HEK293T (cell line): ENCODE data around the gene PITX3.

Experiments used
- ARNT ChIP-seq: fragments of 450-650 bp; IDR thresholded peaks from 2 replicates; pipeline ENCODE4 v1.6.1; 2017; ENCODE audit warnings: mild to moderate bottlenecking
- BHLHE40 ChIP-seq: fragments of 450-650 bp; IDR thresholded peaks from 2 replicates; pipeline ENCODE4 v1.6.1; 2016; ENCODE audit warnings: mild to moderate bottlenecking, moderate library complexity, borderline replicate concordance
- ELF4 ChIP-seq: fragments of 450-650 bp; IDR thresholded peaks from 2 replicates; pipeline ENCODE4 v1.6.1; 2017; ENCODE audit warnings: antibody characterized with exemption
- FOXA1 ChIP-seq: fragments of 450-650 bp; IDR thresholded peaks from 2 replicates; pipeline ENCODE4 v1.6.1; 2016; ENCODE audit warnings: mild to moderate bottlenecking
- FOXK2 ChIP-seq: fragments of 450-650 bp; IDR thresholded peaks from 2 replicates; pipeline ENCODE4 v1.6.1; 2016; ENCODE audit warnings: mild to moderate bottlenecking
- FOXM1 ChIP-seq: fragments of 450-650 bp; IDR thresholded peaks from 2 replicates; pipeline ENCODE4 v1.6.1; 2017; ENCODE audit warnings: mild to moderate bottlenecking, borderline replicate concordance
- HDGF ChIP-seq: fragments of 450-650 bp; IDR thresholded peaks from 2 replicates; pipeline ENCODE4 v1.6.1; 2017; ENCODE audit warnings: antibody characterized with exemption, borderline replicate concordance
- NFRKB ChIP-seq: fragments of 450-650 bp; IDR thresholded peaks from 2 replicates; pipeline ENCODE4 v1.6.1; 2016; ENCODE audit warnings: mild to moderate bottlenecking, moderate library complexity
- SP1 ChIP-seq: fragments of 450-650 bp; IDR thresholded peaks from 2 replicates; pipeline ENCODE4 v1.6.1; 2017
- SUZ12 ChIP-seq: fragments of 450-650 bp; IDR thresholded peaks from 2 replicates; pipeline ENCODE4 v1.6.1; 2016; ENCODE audit warnings: mild to moderate bottlenecking
- TARDBP ChIP-seq: fragments of 450-650 bp; IDR thresholded peaks from 2 replicates; pipeline ENCODE4 v1.6.1; 2016
- TF ChIP-seq, protein P1 (sequence below): fragments of 450-650 bp; IDR thresholded peaks from 2 replicates; pipeline ENCODE4 v1.6.1; 2016

DNA sequence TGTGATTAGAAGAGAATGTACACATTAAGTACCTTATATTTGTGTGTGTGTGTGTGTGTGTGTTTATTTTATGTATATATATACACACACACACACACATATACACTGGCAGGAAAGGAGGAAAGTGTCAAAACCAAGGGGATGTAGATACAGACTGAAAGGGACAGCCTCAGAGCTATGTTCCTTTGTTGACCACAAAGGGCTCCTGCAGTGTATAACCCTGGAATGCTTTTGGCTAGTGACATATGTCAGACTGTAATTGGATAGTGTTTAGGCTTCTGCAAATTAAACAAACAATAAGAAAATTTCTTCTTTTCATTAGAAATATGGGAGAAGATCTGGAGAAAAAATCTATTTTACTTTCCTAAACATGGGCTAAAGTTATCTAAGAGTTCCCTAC is 19.9 kb upstream of the PITX3 start:
- TF ChIP-seq FOXA1: no peak
- TF ChIP-seq TARDBP: no peak
- TF ChIP-seq FOXM1: no peak
- no peak for TF ChIP-seq ARNT
- no peak for TF ChIP-seq HDGF
- no peak for TF ChIP-seq FOXK2
- no peak for TF ChIP-seq SUZ12
- TF ChIP-seq, protein P1, sequence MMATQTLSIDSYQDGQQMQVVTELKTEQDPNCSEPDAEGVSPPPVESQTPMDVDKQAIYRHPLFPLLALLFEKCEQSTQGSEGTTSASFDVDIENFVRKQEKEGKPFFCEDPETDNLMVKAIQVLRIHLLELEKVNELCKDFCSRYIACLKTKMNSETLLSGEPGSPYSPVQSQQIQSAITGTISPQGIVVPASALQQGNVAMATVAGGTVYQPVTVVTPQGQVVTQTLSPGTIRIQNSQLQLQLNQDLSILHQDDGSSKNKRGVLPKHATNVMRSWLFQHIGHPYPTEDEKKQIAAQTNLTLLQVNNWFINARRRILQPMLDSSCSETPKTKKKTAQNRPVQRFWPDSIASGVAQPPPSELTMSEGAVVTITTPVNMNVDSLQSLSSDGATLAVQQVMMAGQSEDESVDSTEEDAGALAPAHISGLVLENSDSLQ: no peak
- no peak for TF ChIP-seq SP1
- TF ChIP-seq BHLHE40: no peak
- no peak for TF ChIP-seq NFRKB
- no peak for TF ChIP-seq ELF4
